ENCODE data around the gene TNFRSF19. TPM values are rescaled to one million over a fixed set of nuclear protein-coding genes. Genes with fewer than 3 reads are reported as not detected.

Gene TNFRSF19
- total RNA-seq, 1 experiment from 2014 or later: 0.24 TPM

GRCh38 chr13:23679220-23679619 lies 109.0 kb downstream of the TNFRSF19 start:
- Histone ChIP-seq H3K27ac (no peak overlapping the region), H3F3A (ENCODE audit: insufficient read depth, low read depth) (no peaks in the 10 kb centered on the region), H3K79me2 (ENCODE audit: low read depth) (no peaks in the 10 kb centered on the region), H3K4me2 (no peak overlapping the region), H2AFZ (no peak overlapping the region), H3K9me3 (ENCODE audit: insufficient read depth, low read depth) (no peaks in the 10 kb centered on the region), H3K4me3 (no peak overlapping the region), H3K9me2 (ENCODE audit: insufficient read depth) (no peaks in the 10 kb centered on the region), H3K4me1 (replicated peaks; ENCODE audit: insufficient read depth) (peaks cover 12% of the 10 kb centered on the region; the same call in 1 of the 2 replicates), H3K36me3 (ENCODE audit: low read depth) (no peaks in the 10 kb centered on the region), H4K20me1 (ENCODE audit: insufficient read depth) (no peaks in the 10 kb centered on the region), H3K27me3 (ENCODE audit: insufficient read depth, low read depth) (no peaks in the 10 kb centered on the region)
- TF ChIP-seq EZH2 (IDR thresholded peaks at IDR 0.05; ENCODE audit: low read depth) (no peak), CTCF (conservative IDR thresholded peaks at IDR 0.05) (no peak)
- POLR2A ChIA-PET (ENCODE audit: unreplicated experiment): no interaction called here
- CTCF ChIA-PET: no interaction called here
- intact Hi-C loops (cut with micrococcal nuclease; ENCODE audit: unreplicated experiment): no loop called here
- BruUV-seq (replicated peaks): no TSS peak
- DNase-seq: no peak

DNA sequence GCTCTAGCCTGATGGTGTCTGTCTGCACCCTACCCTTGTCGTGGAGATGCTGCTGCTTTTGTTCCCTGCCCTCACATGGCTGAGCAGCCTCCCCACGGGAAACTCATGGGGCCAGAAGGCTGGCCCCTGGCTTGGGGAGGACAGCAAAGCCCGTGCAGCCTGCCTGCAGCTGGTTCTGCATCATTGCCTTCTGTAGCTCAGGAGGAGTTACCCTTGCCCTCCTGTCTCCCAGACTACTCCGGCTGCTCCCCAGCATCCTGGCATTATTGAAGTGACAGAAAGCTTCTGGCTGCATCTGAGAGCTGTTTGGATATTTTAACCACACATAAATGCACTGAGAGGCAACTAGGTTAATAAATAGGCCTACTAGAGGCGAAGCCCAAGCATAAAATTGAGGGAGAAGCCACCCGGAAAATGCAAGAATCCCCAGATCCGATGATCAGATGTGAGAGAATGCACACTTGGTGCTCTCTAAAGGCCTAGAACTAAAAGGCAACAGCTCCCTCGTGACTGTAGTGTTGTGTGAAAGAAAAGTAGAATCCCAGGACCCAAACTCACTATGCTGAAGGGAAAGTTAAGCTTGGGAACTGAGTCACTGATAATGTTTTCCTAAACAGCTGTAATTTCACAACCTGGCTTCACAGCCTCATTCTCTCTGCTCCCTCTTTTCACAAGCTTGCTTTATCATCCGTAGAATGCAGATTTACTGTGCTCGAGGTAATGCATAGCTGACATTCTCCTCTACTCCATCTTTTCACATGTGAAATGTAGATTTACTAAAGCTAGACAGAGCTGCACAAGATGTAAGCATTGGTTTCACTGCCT lies 110.8 kb downstream of the TNFRSF19 start:
- intact Hi-C loops (cut with micrococcal nuclease; ENCODE audit: unreplicated experiment): no loop called here
- H4K20me1 ChIP-seq (ENCODE audit: insufficient read depth): no peaks in the 10 kb centered on the region
- POLR2A ChIA-PET (ENCODE audit: unreplicated experiment): interaction anchor here (0.6 kb wide), 1 partner anchor 29 kb away, joined by 6 read pairs; no protein-coding TSS in a partner anchor

GRCh38 chr13:23683084-23683483 lies 112.9 kb downstream of the TNFRSF19 start:
- Histone ChIP-seq H3K4me1 (replicated peaks; ENCODE audit: insufficient read depth) (no peaks in the 10 kb centered on the region), H2AFZ (no peak overlapping the region), H3K9me3 (ENCODE audit: insufficient read depth, low read depth) (peaks cover 4% of the 10 kb centered on the region; the same call in 1 of the 2 replicates), H3K36me3 (ENCODE audit: low read depth) (no peaks in the 10 kb centered on the region), H3K9me2 (ENCODE audit: insufficient read depth) (no peaks in the 10 kb centered on the region), H3K4me2 (no peak overlapping the region), H3F3A (ENCODE audit: insufficient read depth, low read depth) (no peaks in the 10 kb centered on the region), H3K4me3 (no peak overlapping the region), H4K20me1 (ENCODE audit: insufficient read depth) (no peaks in the 10 kb centered on the region), H3K79me2 (ENCODE audit: low read depth) (no peaks in the 10 kb centered on the region), H3K27ac (no peak overlapping the region), H3K27me3 (ENCODE audit: insufficient read depth, low read depth) (peaks cover 11% of the 10 kb centered on the region; the same call in 1 of the 2 replicates)
- CTCF ChIA-PET: no interaction called here
- DNase-seq: no peak
- TF ChIP-seq EZH2 (IDR thresholded peaks at IDR 0.05; ENCODE audit: low read depth): no peak
- no peak for TF ChIP-seq CTCF (conservative IDR thresholded peaks at IDR 0.05)
- intact Hi-C loops (cut with micrococcal nuclease; ENCODE audit: unreplicated experiment): no loop called here
- POLR2A ChIA-PET (ENCODE audit: unreplicated experiment): no interaction called here
- no TSS peak for BruUV-seq (replicated peaks)

More for the DNA sequence above, 110.8 kb downstream of the TNFRSF19 start:
- Histone ChIP-seq H3K4me2 (no peak overlapping the region), H3K27me3 (ENCODE audit: insufficient read depth, low read depth) (peaks cover 5% of the 10 kb centered on the region; the same call in 1 of the 2 replicates), H3K4me3 (no peak overlapping the region), H3K79me2 (ENCODE audit: low read depth) (no peaks in the 10 kb centered on the region), H2AFZ (no peak overlapping the region), H3K36me3 (ENCODE audit: low read depth) (no peaks in the 10 kb centered on the region), H3K27ac (no peak overlapping the region), H3F3A (ENCODE audit: insufficient read depth, low read depth) (no peaks in the 10 kb centered on the region), H3K9me3 (ENCODE audit: insufficient read depth, low read depth) (peaks cover 4% of the 10 kb centered on the region; the same call in 1 of the 2 replicates), H3K9me2 (ENCODE audit: insufficient read depth) (no peaks in the 10 kb centered on the region), H3K4me1 (replicated peaks; ENCODE audit: insufficient read depth) (no peaks in the 10 kb centered on the region)
- CTCF ChIA-PET: no interaction called here
- DNase-seq: no peak
- BruUV-seq (replicated peaks): no TSS peak
- TF ChIP-seq EZH2 (IDR thresholded peaks at IDR 0.05; ENCODE audit: low read depth) (no peak), CTCF (conservative IDR thresholded peaks at IDR 0.05) (no peak)

All from PC-9 (cell line).